ENCODE results near the gene MC2R. TPM values are rescaled to one million over a fixed set of nuclear protein-coding genes. Genes with fewer than 3 reads are reported as not detected.

The MC2R gene
- total RNA-seq, 1 donor from 2014 or later: not detected

DNA sequence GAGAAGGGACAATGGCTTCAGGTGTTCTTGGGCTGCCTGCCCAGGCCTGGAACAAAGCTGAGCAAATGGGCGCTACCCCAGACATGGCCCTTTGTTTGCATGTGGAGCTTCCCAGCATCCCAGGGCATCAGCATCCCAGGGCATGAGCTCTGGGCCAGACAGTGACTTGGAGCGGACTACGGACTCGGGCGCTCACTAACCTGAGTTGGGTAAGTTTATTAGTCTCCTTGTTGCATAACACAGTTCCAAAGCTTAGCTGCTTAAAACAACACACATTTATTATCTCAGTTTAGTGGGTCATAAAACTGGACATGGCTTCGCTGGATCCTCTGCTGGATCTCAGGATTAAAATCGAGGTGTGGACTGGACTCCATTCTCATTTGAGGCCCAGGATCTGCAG is 35.8 kb downstream of the MC2R start:
- H3K4me3 Mint-ChIP-seq (ENCODE audit: low read depth): no peak overlapping the region
- H3K9me3 Mint-ChIP-seq (ENCODE audit: low read depth): no peaks in the 10 kb centered on the region
- H3K36me3 Mint-ChIP-seq (ENCODE audit: insufficient read depth): no peaks in the 10 kb centered on the region
- peaks cover 26% of the 10 kb centered on the region for H3K27me3 Mint-ChIP-seq
- H3K4me1 Mint-ChIP-seq (ENCODE audit: low read depth): no peaks in the 10 kb centered on the region
- TF ChIP-seq, protein P1, sequence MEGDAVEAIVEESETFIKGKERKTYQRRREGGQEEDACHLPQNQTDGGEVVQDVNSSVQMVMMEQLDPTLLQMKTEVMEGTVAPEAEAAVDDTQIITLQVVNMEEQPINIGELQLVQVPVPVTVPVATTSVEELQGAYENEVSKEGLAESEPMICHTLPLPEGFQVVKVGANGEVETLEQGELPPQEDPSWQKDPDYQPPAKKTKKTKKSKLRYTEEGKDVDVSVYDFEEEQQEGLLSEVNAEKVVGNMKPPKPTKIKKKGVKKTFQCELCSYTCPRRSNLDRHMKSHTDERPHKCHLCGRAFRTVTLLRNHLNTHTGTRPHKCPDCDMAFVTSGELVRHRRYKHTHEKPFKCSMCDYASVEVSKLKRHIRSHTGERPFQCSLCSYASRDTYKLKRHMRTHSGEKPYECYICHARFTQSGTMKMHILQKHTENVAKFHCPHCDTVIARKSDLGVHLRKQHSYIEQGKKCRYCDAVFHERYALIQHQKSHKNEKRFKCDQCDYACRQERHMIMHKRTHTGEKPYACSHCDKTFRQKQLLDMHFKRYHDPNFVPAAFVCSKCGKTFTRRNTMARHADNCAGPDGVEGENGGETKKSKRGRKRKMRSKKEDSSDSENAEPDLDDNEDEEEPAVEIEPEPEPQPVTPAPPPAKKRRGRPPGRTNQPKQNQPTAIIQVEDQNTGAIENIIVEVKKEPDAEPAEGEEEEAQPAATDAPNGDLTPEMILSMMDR (IDR thresholded peaks at IDR 0.05; ENCODE audit: unreplicated experiment): no peak
- no peak overlapping the region for H3K27ac Mint-ChIP-seq
- DNase-seq (ENCODE audit: low spot score, unreplicated experiment): no peak

DNA sequence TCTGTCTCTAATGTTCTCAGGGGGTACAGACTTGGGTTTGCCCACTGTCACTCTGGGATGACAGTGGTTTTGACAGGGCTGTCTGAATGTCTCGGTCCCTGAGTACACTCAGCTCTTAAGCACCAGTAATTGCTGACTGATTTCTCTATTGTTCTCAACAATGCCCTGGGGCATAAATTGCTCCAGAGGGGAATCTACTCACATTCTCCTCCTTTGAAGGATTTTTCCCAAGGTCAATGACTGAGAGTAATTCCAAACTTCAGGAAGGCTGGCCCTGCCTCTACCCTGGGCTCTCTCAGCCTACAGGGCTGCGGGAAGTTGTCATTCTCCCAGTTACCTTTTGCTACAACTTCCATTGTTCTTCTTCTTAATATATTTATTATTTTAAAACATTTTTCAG is 36.5 kb downstream of the MC2R start:
- TF ChIP-seq, protein P1 (IDR thresholded peaks at IDR 0.05; ENCODE audit: unreplicated experiment): no peak
- Mint-ChIP-seq H3K27me3 (peaks cover 23% of the 10 kb centered on the region), H3K9me3 (ENCODE audit: low read depth) (no peaks in the 10 kb centered on the region), H3K36me3 (ENCODE audit: insufficient read depth) (no peaks in the 10 kb centered on the region), H3K4me1 (ENCODE audit: low read depth) (no peaks in the 10 kb centered on the region), H3K27ac (no peak overlapping the region), H3K4me3 (ENCODE audit: low read depth) (no peak overlapping the region)
- DNase-seq (ENCODE audit: low spot score, unreplicated experiment): no peak

DNA sequence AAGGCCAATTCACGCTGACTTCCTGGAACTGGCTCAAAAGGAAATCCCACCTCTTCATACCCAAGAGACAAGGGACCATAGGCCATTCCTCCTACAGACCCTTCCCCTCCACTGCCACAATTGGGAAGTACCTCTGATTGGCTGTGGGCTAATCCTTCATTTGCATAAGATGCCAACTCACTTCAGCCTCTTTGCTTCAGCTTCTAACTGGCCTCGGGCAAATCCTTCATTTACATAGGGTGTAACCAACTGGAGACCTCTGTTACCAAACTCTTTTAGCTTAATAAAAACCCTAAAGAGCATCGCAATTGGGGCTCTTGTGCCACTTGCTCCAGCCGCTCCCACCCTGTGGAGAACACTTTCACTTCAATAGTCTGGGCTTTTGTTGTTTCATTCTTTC is 38.2 kb downstream of the MC2R start:
- Mint-ChIP-seq H3K27me3 (peaks cover 26% of the 10 kb centered on the region), H3K4me3 (ENCODE audit: low read depth) (no peak overlapping the region), H3K9me3 (ENCODE audit: low read depth) (no peaks in the 10 kb centered on the region), H3K27ac (no peak overlapping the region), H3K4me1 (ENCODE audit: low read depth) (no peaks in the 10 kb centered on the region), H3K36me3 (ENCODE audit: insufficient read depth) (no peaks in the 10 kb centered on the region)
- no peak for DNase-seq (ENCODE audit: low spot score, unreplicated experiment)
- TF ChIP-seq, protein P1 (IDR thresholded peaks at IDR 0.05; ENCODE audit: unreplicated experiment): no peak

DNA sequence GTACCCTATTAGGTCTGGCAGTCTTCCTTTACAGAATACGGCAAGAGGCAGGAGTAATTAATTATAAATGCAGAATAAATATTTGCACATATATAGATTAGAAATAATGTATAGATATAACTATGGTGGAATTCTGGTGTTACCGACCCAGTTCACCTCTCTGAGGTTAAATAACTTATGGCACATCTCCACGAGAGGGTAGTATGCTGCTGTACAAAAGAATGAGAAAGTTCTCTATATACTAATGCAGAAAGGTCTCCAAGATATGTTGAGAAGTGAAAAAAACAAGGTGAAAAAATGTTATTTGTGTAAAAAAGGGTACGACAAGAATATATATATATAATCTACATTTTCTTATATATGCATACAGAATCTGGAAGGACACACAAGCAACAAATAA is 40.8 kb downstream of the MC2R start:
- H3K27ac Mint-ChIP-seq: no peak overlapping the region

DNA sequence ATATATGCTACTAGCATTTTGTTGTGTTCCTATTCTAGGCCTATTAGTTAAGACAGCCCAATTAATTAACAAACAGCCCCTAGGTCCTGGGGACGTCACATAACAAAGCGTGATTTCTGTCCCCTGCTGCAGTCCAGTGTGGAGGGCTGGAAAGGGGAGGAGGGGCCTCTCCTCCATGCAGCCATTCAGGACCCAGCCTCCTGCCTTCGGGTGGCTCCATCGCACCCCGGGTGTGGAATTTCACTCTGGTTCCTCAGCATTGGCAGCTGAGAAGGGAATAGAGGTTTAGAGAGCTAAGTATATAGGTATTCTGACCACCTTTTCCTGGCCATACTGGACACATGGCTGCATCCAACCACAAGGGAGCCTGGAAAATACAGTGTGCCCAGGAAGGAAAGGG is 42.4 kb downstream of the MC2R start:
- TF ChIP-seq, protein P1 (IDR thresholded peaks at IDR 0.05; ENCODE audit: unreplicated experiment): no peak
- Mint-ChIP-seq H3K9me3 (ENCODE audit: low read depth) (no peaks in the 10 kb centered on the region), H3K27me3 (peaks cover 61% of the 10 kb centered on the region), H3K27ac (no peak overlapping the region), H3K4me3 (ENCODE audit: low read depth) (no peak overlapping the region), H3K4me1 (ENCODE audit: low read depth) (peaks cover 4% of the 10 kb centered on the region), H3K36me3 (ENCODE audit: insufficient read depth) (no peaks in the 10 kb centered on the region)
- DNase-seq (ENCODE audit: low spot score, unreplicated experiment): no peak

More for the DNA sequence above, 40.8 kb downstream of the MC2R start:
- Mint-ChIP-seq H3K4me1 (ENCODE audit: low read depth) (no peaks in the 10 kb centered on the region), H3K4me3 (ENCODE audit: low read depth) (no peak overlapping the region), H3K9me3 (ENCODE audit: low read depth) (no peaks in the 10 kb centered on the region), H3K36me3 (ENCODE audit: insufficient read depth) (no peaks in the 10 kb centered on the region), H3K27me3 (peaks cover 45% of the 10 kb centered on the region)
- DNase-seq (ENCODE audit: low spot score, unreplicated experiment): no peak
- TF ChIP-seq, protein P1 (IDR thresholded peaks at IDR 0.05; ENCODE audit: unreplicated experiment): no peak
